Stimulated activated CD8-positive, alpha-beta memory T cell treated with anti-CD3 and anti-CD28 coated beads, Interleukin-4, amount 100 ng/mL, for 4 hours (primary cell): ENCODE measurements around the gene PAFAH1B2.
"Not testable (repeated sequence)": the region's sequence is repeated elsewhere in the genome, so short reads cannot be mapped to it uniquely, and the experiment has no call there.

Experiments
- DNase-seq, 2 donors: peaks; one replicate each; pipeline ENCODE4 v3.0.0-alpha.2; 2020; ENCODE audit warnings: low read depth in 2 of 2, low spot score in 1 of 2

Gene PAFAH1B2

DNA sequence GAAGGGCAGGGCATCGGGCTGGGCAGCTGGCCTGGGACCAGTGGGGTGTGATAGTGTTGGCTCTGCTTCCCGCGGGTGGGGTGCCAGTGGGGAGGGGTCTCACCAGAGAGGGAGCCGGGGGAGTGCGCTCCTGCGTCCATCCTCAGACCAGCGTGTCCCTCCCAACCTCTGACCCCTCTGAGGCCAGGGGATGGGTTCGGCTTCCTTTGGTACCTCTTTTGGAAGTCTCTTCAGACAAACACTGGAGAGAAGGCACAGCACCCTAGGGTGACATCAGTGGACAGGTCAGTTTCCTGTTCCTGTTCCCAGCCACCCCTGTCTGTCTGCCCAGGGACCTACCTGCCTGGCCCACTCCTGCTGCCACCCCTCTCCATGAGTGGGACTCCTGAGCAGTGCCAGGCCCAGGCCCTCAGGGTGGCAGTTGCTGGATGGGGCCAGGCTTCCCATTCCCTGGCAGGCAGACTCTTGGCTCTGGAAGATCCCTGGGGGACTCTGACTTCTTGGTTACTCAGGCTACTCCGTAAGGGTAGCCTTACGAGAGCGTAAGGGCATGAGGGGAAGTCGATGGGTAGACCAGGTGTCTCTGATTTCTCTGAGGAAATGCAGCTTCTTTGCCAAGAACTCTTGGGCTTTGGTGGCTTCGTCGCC lies 57.7 kb downstream of the PAFAH1B2 start:
- DNase-seq = no peak

DNA sequence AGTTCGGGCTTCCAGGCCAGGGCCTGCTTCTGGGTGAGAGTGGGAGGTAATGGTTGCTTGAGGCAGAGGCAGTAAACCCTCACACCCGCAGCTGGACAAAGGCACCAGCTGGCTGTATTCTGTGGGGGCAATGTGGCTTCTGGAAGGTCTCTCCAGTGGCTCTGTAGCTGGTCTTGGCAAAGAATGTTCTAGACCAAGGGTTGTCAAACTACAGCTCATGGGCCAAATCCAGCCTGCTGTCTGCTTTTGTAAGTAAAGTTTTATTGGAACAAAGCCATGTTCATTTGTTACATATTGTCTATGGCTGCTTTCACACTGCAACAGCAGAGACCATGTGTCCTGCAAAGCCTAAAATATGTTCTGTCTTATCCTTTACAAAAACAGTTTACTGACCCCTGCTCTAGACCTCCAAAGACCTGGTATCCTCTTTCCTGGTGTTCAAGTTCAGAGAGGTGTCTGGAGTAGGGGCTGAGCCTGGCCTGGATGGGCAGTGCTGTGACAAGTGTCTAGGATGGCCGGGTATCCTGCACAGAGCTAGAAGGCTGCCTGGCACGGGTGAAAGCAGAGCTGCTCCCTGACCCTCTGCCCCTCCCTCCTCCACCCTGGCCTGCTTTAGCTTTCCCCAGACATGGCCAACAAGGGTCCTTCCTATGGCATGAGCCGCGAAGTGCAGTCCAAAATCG lies 58.4 kb downstream of the PAFAH1B2 start:
- no peak for DNase-seq

DNA sequence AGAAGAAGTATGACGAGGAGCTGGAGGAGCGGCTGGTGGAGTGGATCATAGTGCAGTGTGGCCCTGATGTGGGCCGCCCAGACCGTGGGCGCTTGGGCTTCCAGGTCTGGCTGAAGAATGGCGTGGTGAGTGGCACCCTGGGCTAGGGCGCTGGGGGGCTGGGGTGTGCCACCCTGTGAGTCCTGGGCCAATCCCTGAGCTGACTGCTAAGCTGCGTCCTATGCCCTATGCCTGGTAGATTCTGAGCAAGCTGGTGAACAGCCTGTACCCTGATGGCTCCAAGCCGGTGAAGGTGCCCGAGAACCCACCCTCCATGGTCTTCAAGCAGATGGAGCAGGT lies 59.0 kb downstream of the PAFAH1B2 start:
- DNase-seq = no peak

DNA sequence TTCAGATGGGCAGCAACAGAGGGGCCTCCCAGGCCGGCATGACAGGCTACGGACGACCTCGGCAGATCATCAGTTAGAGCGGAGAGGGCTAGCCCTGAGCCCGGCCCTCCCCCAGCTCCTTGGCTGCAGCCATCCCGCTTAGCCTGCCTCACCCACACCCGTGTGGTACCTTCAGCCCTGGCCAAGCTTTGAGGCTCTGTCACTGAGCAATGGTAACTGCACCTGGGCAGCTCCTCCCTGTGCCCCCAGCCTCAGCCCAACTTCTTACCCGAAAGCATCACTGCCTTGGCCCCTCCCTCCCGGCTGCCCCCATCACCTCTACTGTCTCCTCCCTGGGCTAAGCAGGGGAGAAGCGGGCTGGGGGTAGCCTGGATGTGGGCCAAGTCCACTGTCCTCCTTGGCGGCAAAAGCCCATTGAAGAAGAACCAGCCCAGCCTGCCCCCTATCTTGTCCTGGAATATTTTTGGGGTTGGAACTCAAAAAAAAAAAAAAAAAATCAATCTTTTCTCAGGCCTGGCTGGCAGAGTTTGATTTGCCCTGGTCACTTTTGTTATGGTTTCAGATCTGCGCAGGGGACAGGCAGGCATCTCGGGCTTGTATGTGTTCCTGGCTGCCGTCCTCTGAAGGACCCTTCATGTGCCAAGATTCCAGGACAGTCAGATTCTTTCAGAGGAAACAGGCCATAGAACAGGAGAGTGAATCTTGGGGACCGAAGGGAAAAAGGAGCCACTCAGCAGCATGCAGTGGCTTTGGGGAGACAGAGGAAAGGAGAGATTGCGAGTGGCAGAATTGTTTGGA lies 60.4 kb downstream of the PAFAH1B2 start:
- DNase-seq = no peak

DNA sequence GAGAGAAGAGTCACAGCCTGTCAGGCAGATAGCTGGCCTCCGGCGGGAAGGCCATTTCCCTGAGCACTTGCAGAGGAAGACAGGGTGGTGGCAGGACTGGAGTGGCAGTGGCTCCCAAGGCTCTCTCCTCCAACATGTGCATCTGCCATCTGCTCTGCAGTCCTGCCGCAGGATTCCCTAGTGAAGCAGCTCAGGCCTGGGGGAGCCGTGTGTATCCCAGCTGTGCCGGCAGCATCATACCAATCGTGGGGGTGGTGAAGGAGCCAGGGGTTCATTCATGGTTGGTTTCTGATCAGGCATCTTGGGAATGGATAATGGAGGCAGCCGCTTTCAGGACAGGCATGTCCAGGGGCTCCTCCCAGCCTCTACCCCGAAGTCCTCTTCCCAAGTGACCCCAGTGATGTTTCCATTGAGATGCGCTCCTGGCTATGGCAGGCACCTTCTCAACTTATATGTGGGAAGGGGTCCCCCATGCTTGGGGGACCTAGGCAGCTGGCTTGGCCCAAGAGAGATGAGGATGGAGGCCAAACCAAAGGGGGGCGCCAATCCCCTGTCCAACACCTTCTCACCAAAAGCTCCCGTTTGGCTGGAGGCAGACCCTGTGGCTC lies 61.2 kb downstream of the PAFAH1B2 start:
- DNase-seq = no peak

DNA sequence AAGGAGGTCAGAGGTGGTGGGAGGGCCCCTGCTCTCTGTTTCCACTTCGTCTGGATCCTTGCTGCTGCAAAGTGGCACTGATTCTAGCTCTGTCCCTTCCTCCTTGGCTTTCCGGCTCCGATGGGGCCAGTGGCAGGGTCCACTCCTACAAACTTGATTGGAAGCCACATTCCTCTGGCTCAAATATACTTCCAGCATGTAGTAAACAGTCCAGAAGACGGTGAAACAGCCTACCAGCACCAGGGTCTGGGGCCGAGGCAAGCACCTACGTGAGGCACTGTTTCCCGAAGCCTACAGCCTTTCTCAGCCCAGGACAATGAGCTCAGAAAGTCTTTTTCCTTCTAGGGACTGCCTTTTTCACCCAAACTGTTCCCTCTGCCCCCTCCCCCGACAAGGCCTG lies 62.0 kb downstream of the PAFAH1B2 start:
- not testable (repeated sequence) for DNase-seq

DNA sequence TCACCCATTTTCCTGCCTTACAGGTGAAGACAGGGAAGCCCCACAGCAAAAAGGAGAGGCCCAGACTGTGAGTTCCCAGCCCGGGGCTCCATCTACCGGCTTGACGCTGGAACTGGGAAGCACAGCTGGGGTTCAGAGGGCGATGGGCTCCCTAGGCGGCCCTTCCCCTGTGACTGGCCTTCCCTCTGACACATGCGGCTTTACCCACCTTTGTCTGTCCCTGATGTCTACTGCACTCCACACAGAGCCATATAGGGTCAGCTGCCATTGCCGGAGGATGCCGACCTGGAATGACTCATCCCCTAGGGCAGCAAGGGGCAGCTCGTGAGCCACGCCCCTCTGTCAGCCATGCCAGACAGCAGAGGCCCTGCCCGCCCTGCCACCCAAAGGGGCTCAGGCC lies 62.8 kb downstream of the PAFAH1B2 start:
- DNase-seq = not testable (repeated sequence)

DNA sequence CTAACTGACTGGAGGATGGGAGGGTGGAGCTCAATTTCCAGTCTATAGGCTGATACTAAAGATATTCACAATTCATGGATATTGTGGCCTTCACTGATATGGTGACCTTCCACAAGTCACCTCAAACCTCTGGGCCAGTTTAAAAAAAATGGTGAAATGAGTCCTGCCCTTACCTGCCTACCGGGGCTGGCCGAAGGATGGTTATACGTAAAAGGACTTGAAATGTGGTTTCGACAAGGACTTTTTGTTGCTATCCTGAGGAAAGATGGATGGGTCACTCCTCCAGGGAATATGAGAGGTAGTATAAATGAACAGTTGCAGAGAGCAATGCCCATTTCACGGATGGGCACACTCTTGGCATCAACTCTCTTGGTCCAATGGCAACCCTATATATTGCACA lies 63.4 kb downstream of the PAFAH1B2 start:
- DNase-seq = not testable (repeated sequence)

DNA sequence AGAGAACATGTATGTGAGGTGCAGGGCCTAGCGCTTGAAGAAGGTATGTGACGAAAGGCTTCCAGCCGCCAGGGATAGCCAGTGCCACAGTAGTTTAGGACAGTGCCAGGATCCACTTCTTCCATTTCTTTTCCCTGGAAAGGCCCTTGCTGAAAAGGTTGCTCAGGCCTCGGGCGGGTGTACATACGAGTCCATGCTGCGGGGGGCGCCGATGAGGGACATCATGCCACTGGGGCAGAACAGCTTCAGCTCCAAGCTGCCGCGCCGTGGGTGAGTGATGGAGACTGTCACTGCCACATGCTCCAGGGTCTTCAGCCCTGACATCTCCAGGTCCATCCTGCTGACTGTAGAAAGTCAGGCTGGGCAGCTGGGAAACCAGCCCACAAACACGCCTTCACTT lies 64.6 kb downstream of the PAFAH1B2 start:
- not testable (repeated sequence) for DNase-seq

DNA sequence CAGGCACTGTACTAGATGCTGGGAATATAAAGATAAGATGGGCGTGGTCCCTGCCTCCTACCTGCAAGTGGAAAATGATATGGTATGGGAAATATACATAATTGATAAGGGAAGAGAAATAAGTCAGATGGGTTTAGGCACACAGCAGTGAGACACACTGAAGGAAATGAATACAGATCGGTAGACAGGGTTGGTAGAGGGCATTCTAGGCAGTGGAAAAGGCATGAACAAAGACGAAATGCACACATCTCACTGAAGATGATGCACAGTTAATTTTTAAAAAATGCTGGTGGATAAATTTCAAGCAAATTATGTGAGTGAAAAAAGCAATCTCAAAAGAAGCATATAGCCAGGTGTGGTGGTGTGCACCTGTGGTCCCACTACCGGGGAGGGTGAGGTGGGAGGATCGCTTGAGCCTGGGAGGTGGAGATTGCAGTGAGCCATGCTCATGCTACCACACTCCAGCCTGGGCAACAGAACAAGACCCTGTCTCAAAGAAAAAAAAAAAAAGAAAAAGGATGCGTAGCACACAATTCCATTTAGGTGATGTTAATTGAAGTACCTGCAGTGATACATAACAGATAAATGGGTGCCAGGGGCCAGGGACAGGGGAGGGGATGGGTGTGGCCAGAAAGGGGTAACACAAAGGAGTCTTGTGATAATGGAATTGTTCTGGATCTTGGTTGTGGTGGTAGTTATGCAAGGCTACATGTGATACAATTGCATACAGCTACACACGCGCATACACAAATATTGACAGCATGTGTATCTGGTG lies 65.5 kb downstream of the PAFAH1B2 start:
- DNase-seq = not testable (repeated sequence)

DNA sequence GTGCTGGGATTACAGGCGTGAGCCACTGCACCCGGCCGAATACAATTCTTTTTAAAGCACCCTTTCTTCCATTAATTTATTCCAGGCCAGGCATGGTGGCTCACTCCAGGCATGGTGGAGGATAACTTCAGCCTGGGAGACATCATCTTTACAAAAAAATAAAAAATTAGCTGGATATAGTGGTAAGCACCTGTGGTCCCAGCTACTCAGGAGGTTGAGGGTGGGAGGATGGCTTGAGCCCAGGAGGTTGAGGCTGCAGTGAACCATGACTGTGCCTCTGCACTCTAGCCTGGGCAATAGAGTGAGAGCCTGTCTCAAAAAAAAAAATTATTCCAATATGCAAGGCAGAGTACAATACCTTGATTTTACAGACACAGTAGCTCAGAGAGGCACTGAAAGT lies 66.5 kb downstream of the PAFAH1B2 start:
- DNase-seq = no peak

DNA sequence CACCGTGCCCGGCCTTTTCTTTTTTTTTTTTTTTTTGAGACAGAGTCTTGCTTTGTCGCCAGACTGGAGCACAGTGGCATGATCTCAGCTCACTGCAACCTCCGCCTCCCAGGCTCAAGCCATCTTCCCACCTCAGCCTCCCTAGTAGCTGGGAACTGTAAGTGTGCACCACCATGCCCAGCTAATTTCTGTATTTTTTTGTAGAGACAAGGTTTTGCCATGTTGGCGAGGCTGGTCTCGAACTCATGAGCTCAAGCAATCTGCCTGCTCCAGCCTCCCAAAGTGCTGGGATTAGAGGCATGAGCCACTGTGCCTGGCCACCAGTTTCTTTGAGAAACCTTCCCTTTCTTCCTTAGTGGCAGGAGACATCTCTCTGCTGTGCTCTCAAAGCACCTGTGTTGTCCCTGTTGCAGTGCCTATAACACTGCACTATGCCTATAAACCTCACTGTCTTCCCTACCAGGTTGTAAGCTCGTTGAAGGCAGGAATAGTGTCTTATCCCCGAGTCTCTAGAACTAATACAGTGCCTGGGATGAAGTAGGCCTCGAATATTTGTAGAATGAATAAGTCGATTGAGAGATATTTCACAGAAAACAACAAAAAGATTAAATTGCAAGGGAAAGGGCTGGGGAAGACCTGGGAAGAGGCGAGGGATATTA lies 68.7 kb downstream of the PAFAH1B2 start:
- no peak for DNase-seq

DNA sequence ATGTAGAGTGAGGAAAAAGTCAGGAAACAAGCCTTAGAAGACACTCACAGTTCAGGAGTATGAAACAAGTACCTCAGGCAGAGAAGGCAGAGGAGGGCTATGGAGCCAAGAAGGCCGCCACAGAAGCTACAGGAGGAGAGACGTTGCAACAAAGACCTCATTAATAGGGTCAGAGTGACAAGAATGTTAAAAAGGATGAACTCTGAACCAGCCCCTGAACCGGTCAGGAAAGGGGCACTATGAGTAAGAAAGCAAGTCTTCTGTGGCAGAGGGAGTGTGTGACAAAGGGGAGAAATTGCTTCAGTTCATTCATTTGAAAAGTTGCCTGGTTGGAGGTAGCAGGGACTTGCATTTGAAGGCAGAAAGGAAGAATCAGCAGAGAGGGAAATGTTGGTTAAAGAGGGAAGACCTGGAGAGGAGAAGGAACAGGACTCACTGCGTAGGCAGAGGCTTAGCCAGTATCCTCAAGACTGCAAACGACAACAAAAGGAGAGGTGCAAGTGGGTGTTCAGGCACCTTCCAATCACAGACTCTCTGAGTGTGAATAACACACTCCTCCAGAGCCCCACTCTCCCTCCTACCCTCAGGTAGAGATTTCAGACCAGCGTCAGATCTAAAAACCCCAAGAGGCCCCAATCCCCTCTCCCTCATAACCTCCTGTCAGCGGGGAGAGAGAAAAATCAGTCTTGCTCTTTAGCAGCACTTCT lies 70.5 kb downstream of the PAFAH1B2 start:
- no peak for DNase-seq

DNA sequence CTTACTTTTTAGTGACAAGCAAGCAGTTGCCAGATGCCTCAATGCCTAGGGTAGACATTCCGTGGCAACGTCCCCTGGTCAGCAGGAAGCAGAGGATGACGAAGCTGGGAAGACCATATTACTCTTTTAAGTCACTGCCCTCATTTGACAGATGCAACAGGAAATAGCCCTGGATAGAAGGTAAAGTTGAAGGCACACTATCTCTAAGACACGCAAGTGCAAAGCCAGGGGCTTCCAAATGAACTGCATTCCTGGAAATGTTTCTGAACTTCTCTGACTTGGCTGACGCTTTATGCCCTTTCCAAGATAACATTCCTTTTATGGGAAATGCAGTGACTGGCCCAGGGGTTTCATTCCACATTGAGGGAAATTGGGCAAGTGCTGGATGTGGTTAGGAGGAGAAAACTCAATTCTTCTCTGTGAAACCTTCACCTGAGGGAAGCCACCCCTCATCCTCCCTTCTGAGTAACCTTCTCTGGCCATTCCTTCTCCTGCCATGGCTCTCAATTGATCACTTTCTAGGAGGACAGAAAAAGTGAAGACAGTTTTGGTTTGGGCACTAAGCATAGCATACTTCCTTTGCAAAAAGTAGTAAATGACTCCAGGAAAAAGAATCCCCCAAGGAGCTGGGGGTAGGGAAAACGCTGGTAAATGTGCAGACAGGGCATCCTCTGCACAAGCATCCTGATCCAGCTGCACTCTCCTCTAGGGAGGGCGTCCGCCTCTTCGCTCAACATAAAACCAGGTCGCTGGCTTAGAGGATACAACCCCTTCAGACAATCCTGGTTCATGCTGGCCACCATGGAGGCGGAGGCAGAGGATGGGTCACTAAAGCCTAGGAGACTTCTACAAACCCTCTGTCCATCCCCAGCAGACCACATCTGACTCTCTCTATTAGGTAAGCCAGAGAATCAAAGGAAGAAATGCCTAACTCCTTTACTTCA lies 73.3 kb downstream of the PAFAH1B2 start:
- no peak for DNase-seq

DNA sequence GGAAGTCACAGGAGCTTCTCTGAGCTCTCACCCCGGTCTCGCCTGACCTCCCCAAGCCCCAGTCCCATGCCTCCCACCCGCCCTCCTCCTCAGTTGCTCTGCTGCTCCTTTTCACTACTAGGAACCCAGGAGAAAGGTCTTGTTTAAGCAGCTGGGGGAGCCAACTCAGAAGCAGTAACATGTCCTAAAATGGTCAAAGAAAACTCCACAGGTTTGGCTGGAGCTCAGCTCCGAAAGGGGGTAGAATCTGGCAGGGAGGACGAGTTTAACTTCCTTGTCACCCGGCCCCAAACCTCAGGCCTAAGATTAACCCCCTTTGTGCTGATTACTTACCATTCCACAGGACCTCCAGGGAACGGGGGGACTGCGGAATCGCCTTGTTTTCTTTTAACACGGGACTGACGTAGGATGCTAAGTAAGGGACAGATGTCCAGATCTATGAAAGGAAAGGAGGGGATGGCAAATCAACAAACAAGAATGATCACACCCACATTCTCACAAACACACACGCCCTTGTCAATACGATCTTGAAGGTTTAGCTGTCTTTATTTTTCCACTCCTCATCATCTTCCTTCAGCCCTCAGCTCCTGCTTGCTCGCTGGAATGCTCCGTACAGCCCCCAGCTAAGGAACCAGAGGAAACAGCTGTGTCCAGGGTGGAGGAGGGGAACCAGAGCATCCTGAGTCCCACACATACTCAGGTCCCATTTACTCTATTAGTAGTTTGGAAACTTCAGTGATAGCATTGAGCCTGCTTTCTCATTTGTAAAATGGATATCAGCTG lies 74.2 kb downstream of the PAFAH1B2 start:
- no peak for DNase-seq

DNA sequence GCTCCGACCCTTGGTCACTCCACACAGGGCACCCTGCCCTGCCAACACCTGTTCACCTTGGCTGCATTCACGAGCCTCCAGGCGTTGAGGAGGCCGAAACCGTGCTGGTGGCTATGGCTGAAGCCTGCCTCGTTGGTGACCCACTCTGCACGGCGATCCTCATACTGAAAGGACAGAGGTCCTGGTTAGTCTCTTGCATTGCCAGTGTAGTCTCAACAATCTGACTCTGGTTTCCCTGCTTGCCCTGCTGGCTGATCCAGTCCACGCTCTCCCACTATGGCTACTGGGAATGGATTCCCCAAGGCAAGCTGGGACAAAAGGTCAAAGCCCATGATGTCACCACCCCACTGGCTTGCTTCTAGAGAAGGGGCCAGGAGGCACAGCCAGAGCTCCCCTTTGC lies 74.9 kb downstream of the PAFAH1B2 start:
- no peak for DNase-seq

DNA sequence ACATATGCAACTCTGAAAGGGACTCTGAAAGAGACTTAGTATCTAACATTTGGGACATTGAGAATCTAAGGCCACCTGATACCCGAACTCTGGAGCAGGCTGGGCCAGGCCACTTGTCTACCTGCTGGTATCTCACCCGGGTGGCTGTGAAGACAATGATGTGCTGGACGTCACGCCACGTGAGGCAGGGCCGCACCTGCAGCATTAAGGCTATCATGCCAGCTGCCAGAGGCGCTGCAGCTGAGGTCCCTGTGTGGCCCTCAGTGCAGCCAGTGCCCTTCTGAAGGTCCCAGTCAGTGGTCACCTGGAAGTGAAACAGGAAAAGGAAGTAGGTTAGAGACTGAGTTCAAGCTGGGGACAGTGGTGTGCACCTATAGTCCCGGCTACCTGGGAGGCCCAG lies 75.4 kb downstream of the PAFAH1B2 start:
- DNase-seq = no peak

DNA sequence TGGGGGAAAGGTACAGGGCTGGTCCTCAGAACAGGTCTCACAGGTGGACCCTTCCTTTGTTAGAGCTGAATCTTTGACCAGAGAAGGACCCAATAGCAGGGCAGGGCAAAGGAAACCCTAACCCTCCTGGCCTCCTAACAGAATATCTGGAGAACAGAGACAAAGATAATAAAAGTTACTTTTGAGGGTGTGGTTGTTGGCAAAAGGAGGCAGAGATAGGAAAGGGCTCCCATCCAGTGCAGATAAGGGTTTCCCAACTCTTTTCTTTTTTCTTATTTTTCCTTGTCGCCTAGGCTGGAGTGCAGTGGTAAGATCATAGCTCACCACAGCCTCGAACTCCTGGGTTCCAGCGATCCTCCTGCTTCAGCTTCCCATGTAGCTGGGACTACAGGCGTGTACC lies 75.9 kb downstream of the PAFAH1B2 start:
- no peak for DNase-seq
